Fibroblast of pulmonary artery (primary cell): ENCODE results near the gene COX5A.
"Not testable (repeated sequence)": the region's sequence is repeated elsewhere in the genome, so short reads cannot be mapped to it uniquely, and the experiment has no call there.

Experiments used
- DNase-seq: peaks from one replicate; pipeline ENCODE4 v3.0.0-alpha.2; 2010; ENCODE audit warnings: low read depth
- H3K4me3 ChIP-seq: replicated peaks from 2 replicates; pipeline ENCODE4 v1.5.1; 2011; ENCODE audit warnings: low read depth, mild to moderate bottlenecking, control low read depth, low read length, moderate library complexity
- TF ChIP-seq, protein P1 (sequence below): IDR thresholded peaks from 2 replicates; pipeline ENCODE4 v1.5.1; 2011; ENCODE audit warnings: mild to moderate bottlenecking, control low read depth, low read length, inconsistent platforms; ENCODE audit errors: missing control alignments

The COX5A gene

DNA sequence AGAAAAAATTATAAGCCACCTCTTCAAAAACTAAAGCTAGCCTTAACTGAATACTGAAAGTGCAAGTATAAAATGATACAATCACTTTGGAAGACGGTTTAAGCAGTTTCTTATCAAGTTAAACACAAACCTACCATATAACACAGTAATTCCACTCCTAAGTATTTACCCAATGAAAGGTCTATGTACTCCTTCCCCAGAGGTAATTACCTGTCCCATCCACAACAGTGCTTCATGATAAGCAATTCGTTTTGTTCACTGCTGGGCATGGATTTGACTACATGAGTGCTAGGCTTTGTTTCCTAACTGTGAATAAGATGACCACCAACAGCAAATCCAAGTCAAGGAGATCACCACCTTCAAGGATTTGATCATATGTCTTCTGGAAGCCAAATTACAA, 4.3 kb downstream of the COX5A start:
- TF ChIP-seq, protein P1, sequence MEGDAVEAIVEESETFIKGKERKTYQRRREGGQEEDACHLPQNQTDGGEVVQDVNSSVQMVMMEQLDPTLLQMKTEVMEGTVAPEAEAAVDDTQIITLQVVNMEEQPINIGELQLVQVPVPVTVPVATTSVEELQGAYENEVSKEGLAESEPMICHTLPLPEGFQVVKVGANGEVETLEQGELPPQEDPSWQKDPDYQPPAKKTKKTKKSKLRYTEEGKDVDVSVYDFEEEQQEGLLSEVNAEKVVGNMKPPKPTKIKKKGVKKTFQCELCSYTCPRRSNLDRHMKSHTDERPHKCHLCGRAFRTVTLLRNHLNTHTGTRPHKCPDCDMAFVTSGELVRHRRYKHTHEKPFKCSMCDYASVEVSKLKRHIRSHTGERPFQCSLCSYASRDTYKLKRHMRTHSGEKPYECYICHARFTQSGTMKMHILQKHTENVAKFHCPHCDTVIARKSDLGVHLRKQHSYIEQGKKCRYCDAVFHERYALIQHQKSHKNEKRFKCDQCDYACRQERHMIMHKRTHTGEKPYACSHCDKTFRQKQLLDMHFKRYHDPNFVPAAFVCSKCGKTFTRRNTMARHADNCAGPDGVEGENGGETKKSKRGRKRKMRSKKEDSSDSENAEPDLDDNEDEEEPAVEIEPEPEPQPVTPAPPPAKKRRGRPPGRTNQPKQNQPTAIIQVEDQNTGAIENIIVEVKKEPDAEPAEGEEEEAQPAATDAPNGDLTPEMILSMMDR: no peak
- H3K4me3 ChIP-seq: no peak overlapping the region
- DNase-seq: no peak

DNA sequence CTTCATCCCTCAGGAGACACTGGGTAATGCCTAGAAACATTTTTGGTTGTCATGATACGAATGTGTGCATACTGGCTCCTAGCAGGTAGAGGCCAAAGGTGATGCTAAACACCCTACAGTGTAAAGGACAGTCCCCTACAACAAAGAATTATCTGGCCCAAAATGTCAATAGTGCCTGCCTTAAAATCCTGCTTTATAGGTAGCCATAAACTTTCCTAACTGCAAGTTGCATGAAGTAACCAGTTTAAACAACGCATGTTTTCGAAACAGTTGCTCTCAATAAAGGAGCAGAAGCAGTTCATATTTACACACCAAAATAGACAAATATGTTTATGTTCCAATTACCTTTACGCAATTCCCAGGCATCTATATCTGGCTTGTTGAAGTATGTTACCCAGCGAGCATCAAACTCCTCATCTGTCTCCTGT, 9.1 kb downstream of the COX5A start:
- no peak overlapping the region for H3K4me3 ChIP-seq
- TF ChIP-seq, protein P1: no peak
- DNase-seq: no peak

DNA sequence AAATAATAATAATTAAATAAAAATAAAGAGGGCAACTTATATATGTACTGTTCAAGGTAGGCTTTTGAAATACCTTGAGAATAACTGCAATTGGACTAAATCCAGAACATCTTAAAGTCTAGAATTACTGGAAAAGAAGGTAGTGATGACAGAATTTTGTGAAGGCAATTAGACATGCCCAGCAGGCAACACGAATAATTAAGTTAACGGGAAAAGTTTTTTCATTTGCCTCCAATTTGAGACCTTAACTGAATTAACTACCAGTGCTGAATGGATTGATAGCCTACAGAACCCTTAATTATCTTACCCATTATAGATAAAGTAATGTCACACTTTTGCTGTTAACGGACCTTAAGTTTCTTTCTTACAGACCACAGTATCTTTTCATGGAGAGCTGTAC, 13.3 kb downstream of the COX5A start:
- no peak overlapping the region for H3K4me3 ChIP-seq
- no peak for DNase-seq
- TF ChIP-seq, protein P1: no peak

- no peak for DNase-seq
- TF ChIP-seq, protein P1: no peak
- no peak overlapping the region for H3K4me3 ChIP-seq
These were observed 17.4 kb downstream of the COX5A start for GRCh38 chr15:74920456-74920855.

DNA sequence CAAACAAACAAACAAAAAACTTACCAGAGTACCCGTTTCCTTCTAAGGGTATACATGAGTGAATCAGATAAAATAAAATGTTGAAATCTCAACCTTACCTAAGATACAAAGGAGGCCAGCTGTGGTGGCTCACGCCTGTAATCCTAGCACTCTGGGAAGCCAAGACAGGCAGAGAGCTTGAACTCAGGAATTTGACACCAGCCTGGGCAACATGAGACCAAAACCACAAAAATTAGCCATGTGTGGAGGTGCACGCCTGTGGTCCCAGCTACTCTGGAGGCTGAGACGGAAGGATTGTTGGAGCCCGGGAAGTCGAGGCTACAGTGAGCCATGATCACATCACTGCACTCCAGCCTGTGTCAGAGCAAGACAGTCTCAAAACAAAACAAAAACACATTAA, 20.2 kb downstream of the COX5A start:
- H3K4me3 ChIP-seq: no peak overlapping the region
- TF ChIP-seq, protein P1: no peak
- DNase-seq: no peak

GRCh38 chr15:74913799-74914198, 24.1 kb downstream of the COX5A start:
- H3K4me3 ChIP-seq, DNase-seq: not testable (repeated sequence)

DNA sequence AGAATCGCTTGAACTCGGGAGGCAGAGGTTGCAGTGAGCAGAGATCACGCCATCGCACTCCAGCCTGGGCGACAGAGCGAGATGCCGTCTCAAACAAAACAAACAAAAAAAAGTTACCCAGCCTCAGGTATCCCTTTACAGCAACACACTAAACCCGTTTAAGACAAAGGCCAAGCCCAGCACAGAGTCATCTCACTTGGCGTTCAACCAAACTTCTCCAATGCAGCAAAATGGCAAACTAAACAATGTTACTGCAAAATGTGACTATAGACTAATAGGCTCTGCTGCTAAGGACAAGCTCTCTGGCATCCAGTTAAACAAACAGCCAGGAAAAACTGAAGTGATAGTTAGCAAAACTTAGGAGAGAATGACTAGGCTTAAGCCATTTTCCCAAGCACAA, 24.8 kb downstream of the COX5A start:
- TF ChIP-seq, protein P1: no peak
- DNase-seq: peak; percentile 21
- no peak overlapping the region for H3K4me3 ChIP-seq
